H9 (cell line): ENCODE data around the gene BICD1. TPM values are rescaled to one million over a fixed set of nuclear protein-coding genes. Genes with fewer than 3 reads are reported as not detected.

Experiments
- DNase-seq: peaks from one replicate; pipeline ENCODE4 v3.0.0-alpha.2; 2017
- H2AFZ ChIP-seq: one replicate; pipeline ENCODE4 v1.6.1; 2013; ENCODE audit warnings: mild to moderate bottlenecking, low read length, control low read depth, moderate library complexity
- H2AK5ac ChIP-seq: 2 replicates; pipeline ENCODE4 v1.6.1; 2013; ENCODE audit warnings: low read length, control low read depth, mixed read lengths; ENCODE audit not compliant: insufficient read length
- H2BK120ac ChIP-seq: one replicate; pipeline ENCODE4 v1.6.1; 2013; ENCODE audit warnings: low read depth, mild to moderate bottlenecking, low read length, control low read depth, inconsistent platforms; ENCODE audit not compliant: poor library complexity, severe bottlenecking
- H2BK12ac ChIP-seq: 2 replicates; pipeline ENCODE4 v1.6.1; 2013; ENCODE audit warnings: low read length, control low read depth, mixed read lengths, low read depth; ENCODE audit not compliant: insufficient read length
- H2BK15ac ChIP-seq: 2 replicates; pipeline ENCODE4 v1.6.1; 2013; ENCODE audit warnings: low read depth, low read length, control low read depth
- H2BK20ac ChIP-seq: one replicate; pipeline ENCODE4 v1.6.1; 2013; ENCODE audit warnings: low read depth, mild to moderate bottlenecking, low read length, control low read depth, inconsistent platforms; ENCODE audit not compliant: poor library complexity, severe bottlenecking
- H2BK5ac ChIP-seq: 2 replicates; pipeline ENCODE4 v1.6.1; 2013; ENCODE audit warnings: low read length, control low read depth, mixed read lengths; ENCODE audit not compliant: insufficient read length
- H3K14ac ChIP-seq: 2 replicates; pipeline ENCODE4 v1.6.1; 2013; ENCODE audit warnings: low read length, control low read depth; ENCODE audit not compliant: insufficient read depth
- H3K18ac ChIP-seq: 2 replicates; pipeline ENCODE4 v1.6.1; 2013; ENCODE audit warnings: low read depth, mild to moderate bottlenecking, mixed read lengths, low read length, control low read depth; ENCODE audit not compliant: insufficient read length
- H3K23ac ChIP-seq: 2 replicates; pipeline ENCODE4 v1.6.1; 2013; ENCODE audit warnings: low read length, control low read depth, mixed read lengths, low read depth; ENCODE audit not compliant: insufficient read length
- H3K23me2 ChIP-seq: 2 replicates; pipeline ENCODE4 v1.6.1; 2013; ENCODE audit warnings: low read depth, mild to moderate bottlenecking, mixed read lengths, low read length, control low read depth; ENCODE audit not compliant: insufficient read length, poor library complexity, severe bottlenecking
- H3K27ac ChIP-seq: 2 replicates; pipeline ENCODE4 v1.5.1; 2013; ENCODE audit warnings: low read length, control low read depth, mixed read lengths, low read depth; ENCODE audit not compliant: insufficient read length
- H3K27me3 ChIP-seq: 2 replicates; pipeline ENCODE4 v1.6.1; 2013; ENCODE audit warnings: low read length, control low read depth, inconsistent platforms; ENCODE audit not compliant: insufficient read depth
- H3K4ac ChIP-seq: 2 replicates; pipeline ENCODE4 v1.6.1; 2013; ENCODE audit warnings: low read depth, mild to moderate bottlenecking, control low read depth, inconsistent platforms, low read length, moderate library complexity
- H3K4me1 ChIP-seq: 2 replicates; pipeline ENCODE4 v1.6.1; 2013; ENCODE audit warnings: low read length, control low read depth, inconsistent platforms; ENCODE audit not compliant: insufficient read depth
- H3K4me2 ChIP-seq: 2 replicates; pipeline ENCODE4 v1.6.1; 2013; ENCODE audit warnings: low read length, control low read depth, mixed read lengths; ENCODE audit not compliant: insufficient read length, insufficient read depth
- H3K56ac ChIP-seq: 2 replicates; pipeline ENCODE4 v1.6.1; 2013; ENCODE audit warnings: low read depth, mild to moderate bottlenecking, mixed read lengths, low read length, control low read depth; ENCODE audit not compliant: insufficient read length
- H3K79me1 ChIP-seq: 2 replicates; pipeline ENCODE4 v1.6.1; 2013; ENCODE audit warnings: low read depth, mild to moderate bottlenecking, moderate library complexity, low read length, control low read depth, inconsistent platforms; ENCODE audit not compliant: insufficient read depth, poor library complexity, severe bottlenecking
- H3K79me2 ChIP-seq: 2 replicates; pipeline ENCODE4 v1.6.1; 2013; ENCODE audit warnings: low read length, control low read depth, inconsistent platforms; ENCODE audit not compliant: insufficient read depth
- H3K9ac ChIP-seq: 2 replicates; pipeline ENCODE4 v1.6.1; 2013; ENCODE audit warnings: low read length, control low read depth, mixed read lengths; ENCODE audit not compliant: insufficient read length; ENCODE audit errors: extremely low read depth
- H3K9me3 ChIP-seq: one replicate; pipeline ENCODE4 v1.6.1; 2013; ENCODE audit warnings: low read depth, low read length, inconsistent platforms; ENCODE audit not compliant: control insufficient read depth
- H3T11ph ChIP-seq: one replicate; pipeline ENCODE4 v1.6.1; 2013; ENCODE audit warnings: mild to moderate bottlenecking, low read length, control low read depth, inconsistent platforms
- H4K20me1 ChIP-seq: one replicate; pipeline ENCODE4 v1.6.1; 2013; ENCODE audit not compliant: control insufficient read depth, insufficient read length, insufficient read depth
- H4K5ac ChIP-seq: 2 replicates; pipeline ENCODE4 v1.6.1; 2013; ENCODE audit warnings: low read depth, mild to moderate bottlenecking, mixed read lengths, low read length, control low read depth; ENCODE audit not compliant: insufficient read length
- H4K8ac ChIP-seq: replicated peaks from 2 replicates; pipeline ENCODE4 v1.6.1; 2013; ENCODE audit warnings: low read length, control low read depth, mixed read lengths, low read depth; ENCODE audit not compliant: insufficient read length
- H4K91ac ChIP-seq: 2 replicates; pipeline ENCODE4 v1.6.1; 2013; ENCODE audit warnings: low read depth, mild to moderate bottlenecking, moderate library complexity, mixed read lengths, low read length, control low read depth; ENCODE audit not compliant: insufficient read length
- H3K27ac Mint-ChIP-seq, 3 experiments: 2 replicates in 2 of 3; 3 replicates in 1 of 3; pipeline ENCODE4 v1.8.0; 2020 to 2021; ENCODE audit warnings: mixed read lengths in 3 of 3, mild to moderate bottlenecking in 1 of 3, moderate library complexity in 1 of 3
- H3K27me3 Mint-ChIP-seq: 2 replicates; pipeline ENCODE4 v1.8.0; 2021; ENCODE audit warnings: low read depth, mild to moderate bottlenecking, moderate library complexity, mixed read lengths
- H3K36me3 Mint-ChIP-seq, 3 experiments: 2 replicates in 2 of 3; 3 replicates in 1 of 3; pipeline ENCODE4 v1.8.0; 2020 to 2021; ENCODE audit warnings: low read depth in 3 of 3, mixed read lengths in 3 of 3; ENCODE audit not compliant: insufficient read depth in 1 of 3
- H3K4me1 Mint-ChIP-seq, 2 experiments: 2 replicates each; pipeline ENCODE4 v1.8.0; 2020; ENCODE audit warnings: mixed read lengths in 2 of 2
- H3K4me3 Mint-ChIP-seq, 2 experiments: 2 replicates in 1 of 2; 3 replicates in 1 of 2; pipeline ENCODE4 v1.8.0; 2020 to 2021; ENCODE audit warnings: mild to moderate bottlenecking in 2 of 2, mixed read lengths in 2 of 2, moderate library complexity in 1 of 2
- H3K9me3 Mint-ChIP-seq, 2 experiments: 2 replicates in 1 of 2; 3 replicates in 1 of 2; pipeline ENCODE4 v1.8.0; 2020; ENCODE audit warnings: mild to moderate bottlenecking in 2 of 2, mixed read lengths in 2 of 2, moderate library complexity in 1 of 2
- CTCF ChIP-seq: fragments of 200-600 bp; sonication (generic); conservative IDR thresholded peaks from 3 replicates; pipeline ENCODE4 v1.8.0; 2021; ENCODE audit warnings: antibody characterized with exemption, mild to moderate bottlenecking
- WGBS: extraction: QIAGEN DNeasy Blood & Tissue Kit; methylation state at CpG from one replicate; pipeline ENCODE4 v1.1.7; 2013; ENCODE audit warnings: missing lambda C conversion rate, low lambda C conversion rate, mixed read lengths; ENCODE audit not compliant: insufficient read length; ENCODE audit errors: extremely low coverage; 5-methylcytosine and 5-hydroxymethylcytosine counted together
- total RNA-seq: library from RNA; stranded (reverse); gene quantifications from 2 replicates; pipeline ENCODE4 v1.2.1, GENCODE V29; 2021

Gene BICD1
- total RNA-seq, 1 experiment from 2014 or later, result 134 TPM

GRCh38 chr12:32233568-32233967 is 126.9 kb downstream of the BICD1 start:
- H2BK20ac ChIP-seq, result no peak overlapping the region
- no peaks in the 10 kb centered on the region for H3K9me3 ChIP-seq
- H3T11ph ChIP-seq, result no peak overlapping the region
- no peak overlapping the region for H2BK12ac ChIP-seq
- H2BK5ac ChIP-seq, result no peak overlapping the region
- no peaks in the 10 kb centered on the region for H3K79me1 ChIP-seq
- no CpG with 5 or more reads among the region's 3 CpGs for WGBS
- H3K9me3 Mint-ChIP-seq, result peaks cover 12 to 13% of the 10 kb centered on the region in 2 experiments
- H3K4ac ChIP-seq, result no peak overlapping the region
- no peak overlapping the region for H2BK15ac ChIP-seq
- DNase-seq, result no peak
- no peak overlapping the region for H2BK120ac ChIP-seq
- no peak overlapping the region for H3K27ac ChIP-seq
- no peak overlapping the region for H3K18ac ChIP-seq
- no peak overlapping the region for H3K56ac ChIP-seq
- no peak overlapping the region for H4K8ac ChIP-seq
- peak overlapping the region in 1 of 3 experiments; percentile 11; a peak in 1 of 7 replicates for H3K27ac Mint-ChIP-seq
- H3K23ac ChIP-seq, result no peak overlapping the region
- no peak overlapping the region for H2AK5ac ChIP-seq
- no peaks in the 10 kb centered on the region for H3K23me2 ChIP-seq
- H3K4me1 ChIP-seq, result no peaks in the 10 kb centered on the region; the same call in 1 of the 2 replicates
- H3K14ac ChIP-seq, result no peak overlapping the region
- no peak overlapping the region for H3K4me2 ChIP-seq
- H3K27me3 ChIP-seq, result no peaks in the 10 kb centered on the region
- H3K9ac ChIP-seq, result no peak overlapping the region
- H4K91ac ChIP-seq, result no peak overlapping the region
- no peaks in the 10 kb centered on the region for H4K20me1 ChIP-seq
- no peak overlapping the region for H4K5ac ChIP-seq
- H3K27me3 Mint-ChIP-seq, result no peaks in the 10 kb centered on the region
- no peak overlapping the region for H3K4me3 Mint-ChIP-seq
- H3K4me1 Mint-ChIP-seq, result peaks cover 0 to 3% of the 10 kb centered on the region in 2 experiments; a peak in 1 of 4 replicates
- peaks cover 20 to 32% (median 26%) of the 10 kb centered on the region in 3 experiments; a peak in 6 of 7 replicates for H3K36me3 Mint-ChIP-seq
- H3K79me2 ChIP-seq, result no peaks in the 10 kb centered on the region
- H2AFZ ChIP-seq, result no peak overlapping the region
- no peak for TF ChIP-seq CTCF
